ENCODE measurements around the gene TMPRSS7. TPM values are rescaled to one million over a fixed set of nuclear protein-coding genes. Genes with fewer than 3 reads are reported as not detected.

The TMPRSS7 gene
- total RNA-seq, 2 donors from 2014 or later: not detected

DNA sequence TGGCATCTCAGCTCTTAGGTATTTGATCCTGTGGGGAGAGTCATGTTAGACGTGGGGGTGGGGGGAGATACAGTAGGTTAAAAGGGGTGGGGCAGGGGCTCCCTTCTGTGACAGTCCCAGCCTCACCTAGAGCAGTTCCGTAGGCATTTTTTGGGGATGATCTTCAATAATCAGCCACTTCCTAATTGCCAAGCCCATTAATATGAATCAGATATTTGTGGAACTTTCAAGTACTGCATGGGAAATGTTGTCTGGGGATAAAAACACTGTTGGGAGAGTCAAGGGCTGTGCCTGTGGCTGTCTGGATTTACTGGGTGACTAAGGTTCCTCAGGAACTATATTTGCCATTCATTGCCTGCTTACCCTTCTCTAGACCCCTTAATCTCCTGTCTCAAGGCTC, 61.2 kb downstream of the TMPRSS7 start:
- intact Hi-C loops (cut with DNase I): no loop called here
- 33 to 47% methylated on average over 2 of the region's 2 CpGs for WGBS, 2 donors

DNA sequence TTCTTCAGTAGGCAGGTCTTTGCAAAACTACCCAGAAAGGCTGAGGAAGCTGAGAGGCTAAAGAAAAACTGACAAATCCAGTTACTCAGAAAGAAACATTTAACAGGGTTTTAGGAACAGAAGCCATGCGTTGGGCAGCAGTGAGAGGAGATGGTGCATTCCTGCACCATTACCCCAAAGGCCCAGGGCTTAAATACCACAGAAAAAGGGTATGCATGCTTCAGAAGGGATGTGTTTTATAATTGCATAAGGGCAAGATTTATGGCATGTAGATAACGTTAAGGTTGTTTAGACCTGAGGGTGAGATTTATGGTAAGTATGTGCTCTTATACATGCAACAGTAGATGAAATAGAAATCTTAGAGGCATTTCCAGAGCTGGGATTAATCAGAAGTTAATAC, 61.6 kb downstream of the TMPRSS7 start:
- intact Hi-C loops (cut with DNase I): no loop called here
- no peaks in the 10 kb centered on the region for H3K9me3 ChIP-seq
- WGBS, 2 donors: 70 to 75% methylated on average over 2 of the region's 2 CpGs

More for the DNA sequence above, 61.2 kb downstream of the TMPRSS7 start:
- ATAC-seq (no peak), DNase-seq (no peak)
- no peak overlapping the region for H3K27ac ChIP-seq
- peaks cover 51% of the 10 kb centered on the region for H3K4me1 ChIP-seq
- H3K9me3 ChIP-seq: no peaks in the 10 kb centered on the region
- H3K4me3 ChIP-seq: no peak overlapping the region
- no peaks in the 10 kb centered on the region for H3K27me3 ChIP-seq
- TF ChIP-seq POLR2A (IDR thresholded peaks at IDR 0.05): no peak
- TF ChIP-seq, protein P1, sequence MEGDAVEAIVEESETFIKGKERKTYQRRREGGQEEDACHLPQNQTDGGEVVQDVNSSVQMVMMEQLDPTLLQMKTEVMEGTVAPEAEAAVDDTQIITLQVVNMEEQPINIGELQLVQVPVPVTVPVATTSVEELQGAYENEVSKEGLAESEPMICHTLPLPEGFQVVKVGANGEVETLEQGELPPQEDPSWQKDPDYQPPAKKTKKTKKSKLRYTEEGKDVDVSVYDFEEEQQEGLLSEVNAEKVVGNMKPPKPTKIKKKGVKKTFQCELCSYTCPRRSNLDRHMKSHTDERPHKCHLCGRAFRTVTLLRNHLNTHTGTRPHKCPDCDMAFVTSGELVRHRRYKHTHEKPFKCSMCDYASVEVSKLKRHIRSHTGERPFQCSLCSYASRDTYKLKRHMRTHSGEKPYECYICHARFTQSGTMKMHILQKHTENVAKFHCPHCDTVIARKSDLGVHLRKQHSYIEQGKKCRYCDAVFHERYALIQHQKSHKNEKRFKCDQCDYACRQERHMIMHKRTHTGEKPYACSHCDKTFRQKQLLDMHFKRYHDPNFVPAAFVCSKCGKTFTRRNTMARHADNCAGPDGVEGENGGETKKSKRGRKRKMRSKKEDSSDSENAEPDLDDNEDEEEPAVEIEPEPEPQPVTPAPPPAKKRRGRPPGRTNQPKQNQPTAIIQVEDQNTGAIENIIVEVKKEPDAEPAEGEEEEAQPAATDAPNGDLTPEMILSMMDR (IDR thresholded peaks at IDR 0.05): no peak
- no peaks in the 10 kb centered on the region for H3K36me3 ChIP-seq (replicated peaks in 1 of 2; ENCODE audit: insufficient read depth in 1 of 2, low read depth in 2 of 2)

DNA sequence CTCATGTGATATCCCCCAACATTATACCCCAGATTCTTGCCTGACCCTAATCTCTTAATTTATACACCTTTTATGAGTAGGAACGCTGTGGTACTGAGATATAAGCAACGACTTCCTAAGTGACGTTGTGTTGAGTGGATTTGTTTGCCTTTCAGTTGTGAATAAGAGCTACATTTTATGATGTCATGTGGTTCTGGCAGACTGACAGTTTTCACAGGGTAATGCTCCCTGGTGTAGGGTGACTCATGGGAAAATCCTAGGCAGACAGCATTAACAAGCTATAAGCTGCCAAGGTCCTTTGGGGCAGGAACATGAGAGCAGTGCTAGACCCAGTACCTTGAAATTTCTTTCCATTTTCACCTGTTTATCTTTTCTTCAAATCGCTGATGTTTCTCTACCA, 62.8 kb downstream of the TMPRSS7 start:
- 16 to 18% methylated on average over 4 of the region's 4 CpGs for WGBS, 2 donors
- H3K4me3 ChIP-seq: no peak overlapping the region
- intact Hi-C loops (cut with DNase I): no loop called here
- no peaks in the 10 kb centered on the region for H3K36me3 ChIP-seq (replicated peaks in 1 of 2; ENCODE audit: insufficient read depth in 1 of 2, low read depth in 2 of 2)
- H3K27me3 ChIP-seq: no peaks in the 10 kb centered on the region
- DNase-seq (peak; percentile 69 to 92 (median 80)), ATAC-seq (peak; percentile 98)
- peak overlapping the region; percentile 22 to 78 (median 64) for H3K27ac ChIP-seq
- TF ChIP-seq, protein P1 (IDR thresholded peaks at IDR 0.05): no peak
- TF ChIP-seq POLR2A (IDR thresholded peaks at IDR 0.05): no peak
- H3K9me3 ChIP-seq: no peaks in the 10 kb centered on the region
- peaks cover 44% of the 10 kb centered on the region for H3K4me1 ChIP-seq

More for the DNA sequence above, 61.6 kb downstream of the TMPRSS7 start:
- TF ChIP-seq, protein P1 (IDR thresholded peaks at IDR 0.05): no peak
- no peak for TF ChIP-seq POLR2A (IDR thresholded peaks at IDR 0.05)
- DNase-seq: no peak
- Histone ChIP-seq H3K4me3 (no peak overlapping the region), H3K4me1 (peaks cover 47% of the 10 kb centered on the region), H3K36me3 (replicated peaks in 1 of 2; ENCODE audit: insufficient read depth in 1 of 2, low read depth in 2 of 2) (no peaks in the 10 kb centered on the region), H3K27ac (no peak overlapping the region), H3K27me3 (no peaks in the 10 kb centered on the region)
- ATAC-seq: no peak

DNA sequence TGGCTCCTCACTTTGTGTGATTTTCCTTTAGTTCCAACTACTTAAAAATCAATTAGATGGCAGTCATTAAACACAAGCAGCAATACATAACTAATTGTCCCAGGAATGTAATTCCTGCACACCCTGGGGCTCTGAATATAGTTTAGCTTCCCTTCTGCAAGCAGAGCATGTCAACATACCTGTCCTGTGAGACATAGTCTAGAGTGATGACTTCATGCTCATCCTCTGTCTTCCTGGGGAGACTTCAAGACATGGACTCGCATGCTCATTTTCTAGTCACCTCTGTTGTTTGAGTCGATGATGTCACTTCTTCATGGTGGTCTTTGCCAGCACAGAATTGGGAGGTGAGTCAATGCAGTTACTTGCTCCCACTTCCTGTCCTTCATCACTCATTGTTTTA, 67.4 kb downstream of the TMPRSS7 start:
- Histone ChIP-seq H3K4me3 (no peak overlapping the region), H3K4me1 (peaks cover 28% of the 10 kb centered on the region), H3K36me3 (replicated peaks in 1 of 2; ENCODE audit: insufficient read depth in 1 of 2, low read depth in 2 of 2) (peaks cover 0 to 2% of the 10 kb centered on the region in 2 donors), H3K27ac (no peak overlapping the region), H3K9me3 (no peaks in the 10 kb centered on the region), H3K27me3 (no peaks in the 10 kb centered on the region)
- intact Hi-C loops (cut with DNase I): no loop called here
- TF ChIP-seq, protein P1 (IDR thresholded peaks at IDR 0.05): no peak
- ATAC-seq (no peak), DNase-seq (no peak)
- 87 to 94% methylated on average over 2 of the region's 2 CpGs for WGBS, 2 donors

DNA sequence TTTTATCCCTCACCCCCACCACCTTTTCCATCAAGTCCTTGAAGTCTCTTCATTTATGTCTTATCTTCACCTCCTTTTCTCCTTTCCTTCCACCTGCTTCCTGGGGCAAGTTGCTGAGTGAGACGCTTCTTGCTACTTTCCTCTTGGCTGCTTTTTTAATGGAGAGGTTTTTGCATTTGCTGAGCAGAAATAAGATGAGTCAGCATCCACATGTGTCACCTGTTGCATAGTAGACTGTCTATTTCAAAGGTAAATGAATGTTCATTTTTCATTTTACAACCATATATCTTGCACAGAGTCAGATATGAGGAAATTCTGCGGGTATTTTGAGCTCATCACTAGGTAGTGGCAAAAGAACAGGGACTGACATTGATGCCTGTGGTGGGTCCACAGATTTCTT, 70.2 kb downstream of the TMPRSS7 start:
- 85 to 94% methylated on average over 2 of the region's 2 CpGs for WGBS, 2 donors
- Histone ChIP-seq H3K36me3 (replicated peaks in 1 of 2; ENCODE audit: insufficient read depth in 1 of 2, low read depth in 2 of 2) (peaks cover 0 to 2% of the 10 kb centered on the region in 2 donors), H3K4me3 (no peak overlapping the region), H3K9me3 (no peaks in the 10 kb centered on the region), H3K4me1 (peaks cover 17% of the 10 kb centered on the region), H3K27me3 (no peaks in the 10 kb centered on the region), H3K27ac (no peak overlapping the region)
- ATAC-seq (no peak), DNase-seq (no peak)
- intact Hi-C loops (cut with DNase I): no loop called here
- TF ChIP-seq POLR2A (IDR thresholded peaks at IDR 0.05): no peak
- TF ChIP-seq, protein P1 (IDR thresholded peaks at IDR 0.05): no peak

All from body of pancreas (tissue), 4 donors.